Activated CD8-positive, alpha-beta memory T cell treated with anti-CD3 and anti-CD28 coated beads, Interleukin-2, amount 50 U/mL, for 1 hour (primary cell): Measurements from ENCODE around the gene STK38.
"Not testable (repeated sequence)": the region's sequence is repeated elsewhere in the genome, so short reads cannot be mapped to it uniquely, and the experiment has no call there.

ENCODE experiments used
- DNase-seq: peaks from one replicate; pipeline ENCODE4 v3.0.0-alpha.2; 2020; ENCODE audit errors: extremely low read depth

STK38 gene

DNA sequence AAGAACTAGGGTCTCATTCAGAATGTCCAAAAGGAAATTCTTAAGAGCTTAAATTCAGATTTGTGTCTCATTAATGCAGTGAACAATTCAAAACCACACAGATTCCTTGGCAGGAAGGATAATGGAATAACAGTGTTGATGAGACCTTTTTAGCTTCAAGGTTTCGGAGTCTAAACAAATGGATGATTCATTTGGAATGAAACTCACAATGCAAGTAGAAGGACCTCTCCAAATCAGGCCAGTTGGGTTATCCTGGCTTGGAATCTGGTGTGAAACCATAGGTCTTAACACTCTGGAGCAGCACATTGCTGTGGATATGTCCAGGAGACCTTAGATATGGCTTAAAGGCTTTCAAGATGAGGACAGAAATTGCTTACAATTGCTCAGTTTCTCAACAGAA lies 59.6 kb downstream of the STK38 start:
- no peak for DNase-seq

DNA sequence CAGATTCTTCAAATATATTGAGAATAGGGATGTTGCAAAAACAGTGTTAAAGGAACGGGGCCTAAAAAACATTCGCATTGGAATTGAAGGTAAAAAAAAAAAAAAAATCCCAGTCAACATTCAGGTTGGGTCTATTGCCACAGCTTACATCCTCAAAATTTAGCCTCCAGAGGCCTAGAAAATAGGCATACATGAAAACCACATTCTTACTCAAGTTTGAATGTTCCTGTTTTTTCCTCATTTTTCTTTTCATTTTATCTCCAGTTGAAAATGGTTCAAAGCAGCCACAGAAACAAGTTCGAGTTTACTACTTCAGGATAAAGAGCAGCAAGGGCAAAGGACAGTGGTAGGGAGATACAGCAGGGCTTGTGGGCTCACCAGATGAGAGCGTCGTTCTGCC lies 62.5 kb downstream of the STK38 start:
- no peak for DNase-seq

DNA sequence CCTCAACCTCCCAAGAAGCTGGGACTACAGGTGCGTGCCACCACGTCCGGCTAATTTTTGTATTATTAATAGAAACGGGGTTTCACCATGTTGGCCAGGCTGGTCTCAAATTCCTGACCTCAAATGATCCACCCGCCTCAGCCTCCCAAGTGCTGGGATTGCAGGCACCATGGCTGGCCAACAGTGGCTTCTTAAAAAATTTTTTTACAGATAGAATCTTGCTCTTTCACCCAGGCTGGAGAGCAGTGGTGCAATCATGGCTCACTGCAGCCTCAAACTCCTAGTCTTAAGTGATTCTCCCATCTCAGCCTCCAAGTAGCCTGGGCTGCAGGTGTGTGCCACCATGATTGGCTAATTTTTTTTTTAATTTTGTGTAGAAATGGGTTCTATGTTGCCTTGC lies 64.0 kb downstream of the STK38 start:
- not testable (repeated sequence) for DNase-seq

GRCh38 chr6:36479256-36479655 lies 68.0 kb downstream of the STK38 start:
- no peak for DNase-seq

- no peak for DNase-seq
Measured at GRCh38 chr6:36478051-36478526, 69.2 kb downstream of the STK38 start.

DNA sequence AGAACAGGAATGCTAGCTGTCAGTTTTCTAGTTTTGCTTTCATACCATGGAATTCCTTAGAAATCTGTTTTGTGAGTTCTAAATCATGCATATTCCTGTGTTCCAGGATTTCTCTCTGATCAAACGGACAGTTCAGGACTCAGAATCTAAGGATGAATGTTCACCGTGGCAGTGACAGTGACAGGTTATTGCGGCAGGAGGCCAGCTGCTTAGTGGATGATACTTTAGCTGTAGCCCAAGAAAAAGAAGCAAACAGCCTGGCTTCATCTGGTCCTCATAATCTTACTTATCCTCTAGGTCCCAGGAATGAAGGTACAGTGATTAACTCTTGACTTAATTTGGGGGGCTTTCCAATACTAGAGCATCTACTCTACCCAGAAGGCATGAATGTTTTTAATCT lies 77.3 kb downstream of the STK38 start:
- DNase-seq: no peak

- no peak for DNase-seq
Measured at GRCh38 chr6:36469148-36469661, 78.1 kb downstream of the STK38 start.

GRCh38 chr6:36467625-36468024 lies 79.7 kb downstream of the STK38 start:
- no peak for DNase-seq

GRCh38 chr6:36464233-36464632 lies 83.0 kb downstream of the STK38 start:
- no peak for DNase-seq

DNA sequence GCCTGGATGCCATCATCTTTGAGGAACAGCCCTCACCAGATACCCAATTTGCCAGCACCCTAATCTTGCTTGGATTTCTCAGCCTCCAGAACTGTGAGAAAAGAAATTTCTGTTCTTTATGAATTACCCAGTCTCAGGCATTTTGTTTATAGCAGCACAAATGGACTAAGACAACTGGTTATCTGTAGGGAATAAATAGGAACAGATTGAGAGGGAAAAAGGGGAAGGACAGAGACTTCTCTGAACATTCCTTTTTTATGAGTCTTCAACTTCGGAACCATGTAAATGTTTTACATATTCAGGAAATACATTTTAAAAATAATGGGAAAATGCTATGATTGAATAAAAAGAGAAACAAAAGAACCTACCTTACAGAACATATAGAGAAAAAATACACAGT lies 83.6 kb downstream of the STK38 start:
- DNase-seq: no peak

DNA sequence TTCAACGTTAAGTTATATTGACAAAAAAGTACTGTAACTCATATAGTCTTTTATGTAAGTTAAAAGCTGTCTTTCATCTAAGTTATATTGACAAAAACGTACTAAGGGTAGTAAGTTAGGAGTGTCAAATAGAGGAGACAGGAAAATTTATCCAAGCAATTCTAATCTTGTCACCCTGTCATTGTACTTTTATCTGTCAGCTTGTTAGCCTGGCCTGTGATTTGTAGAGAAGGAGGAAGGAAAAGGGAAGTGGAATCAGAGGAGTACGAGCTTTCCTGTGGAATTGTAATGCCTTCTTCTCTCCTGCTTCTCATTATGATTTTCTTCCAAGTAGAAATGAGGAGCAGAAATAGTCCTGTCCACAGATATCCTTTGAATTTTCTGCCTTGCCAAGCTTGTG lies 85.6 kb downstream of the STK38 start:
- no peak for DNase-seq

GRCh38 chr6:36460916-36461315 lies 86.4 kb downstream of the STK38 start:
- no peak for DNase-seq

- no peak for DNase-seq
Measured at GRCh38 chr6:36459501-36459900, 87.8 kb downstream of the STK38 start.

GRCh38 chr6:36455486-36456027 lies 91.7 kb downstream of the STK38 start:
- DNase-seq: no peak

GRCh38 chr6:36452897-36453296 lies 94.4 kb downstream of the STK38 start:
- DNase-seq: not testable (repeated sequence)

- DNase-seq: not testable (repeated sequence)
Measured at GRCh38 chr6:36449173-36449572, 98.1 kb downstream of the STK38 start.

DNA sequence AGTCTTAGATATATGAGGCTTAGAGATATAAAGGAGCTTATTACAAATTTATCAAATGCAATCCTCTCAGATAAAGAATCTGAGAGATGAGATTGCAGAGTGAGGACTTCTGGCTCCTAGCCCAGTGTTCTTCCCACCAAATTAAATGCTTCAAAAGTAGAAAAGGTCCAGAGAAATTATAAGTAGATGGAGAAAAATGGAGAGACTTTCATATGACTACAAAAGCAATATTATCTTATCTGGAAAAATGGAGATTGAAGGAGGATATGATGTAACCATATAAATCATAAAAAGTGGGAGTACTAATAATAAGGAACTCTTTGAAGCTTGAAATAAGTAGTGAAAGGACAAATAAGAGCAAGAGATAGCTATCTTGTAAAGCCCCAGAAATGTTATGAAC lies 101.7 kb downstream of the STK38 start:
- no peak for DNase-seq

DNA sequence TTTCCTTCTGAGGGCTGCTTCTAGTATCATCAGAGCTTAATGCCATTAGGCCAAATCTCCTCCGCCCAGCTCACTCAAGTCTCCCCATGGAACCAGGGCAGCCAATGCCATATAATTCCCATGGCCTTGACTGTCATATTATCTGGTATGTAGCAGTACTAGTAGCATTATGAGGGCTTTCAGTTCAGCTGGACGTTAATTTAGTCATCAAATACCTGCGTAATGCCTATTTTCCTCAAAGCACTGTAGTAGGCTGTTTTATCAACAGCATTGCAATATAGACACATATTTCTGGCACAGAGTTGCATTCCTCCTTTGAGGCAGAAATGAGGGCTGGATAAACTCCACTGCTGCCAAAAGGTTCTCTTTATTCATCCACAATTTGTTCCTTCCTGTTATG lies 102.8 kb downstream of the STK38 start:
- DNase-seq: no peak
